GM19099 (cell line): ENCODE data around the gene TRIM52.

Experiments used
- POLR2A ChIP-seq: IDR thresholded peaks from 3 replicates; pipeline ENCODE4 v1.6.1; 2011; ENCODE audit warnings: low read depth; ENCODE audit not compliant: insufficient read length; ENCODE audit errors: extremely low read depth

Gene TRIM52

GRCh38 chr5:181260720-181261319 lies at the start of gene TRIM52:
Gene TRIM52 (minus strand): TSS chr5:181261143. CDS start chr5:181260813, 330 bp downstream.
- peak; percentile 98 for TF ChIP-seq POLR2A

- TF ChIP-seq POLR2A, result peak; percentile 56
Measured at GRCh38 chr5:181287331-181287730, 26.4 kb upstream of the TRIM52 start.

- no peak for TF ChIP-seq POLR2A
Measured at GRCh38 chr5:181283347-181283746, 22.4 kb upstream of the TRIM52 start.

GRCh38 chr5:181282874-181283273 lies 21.9 kb upstream of the TRIM52 start:
- no peak for TF ChIP-seq POLR2A

GRCh38 chr5:181281984-181282316 lies 21.0 kb upstream of the TRIM52 start:
- TF ChIP-seq POLR2A, result no peak

GRCh38 chr5:181281077-181281983 lies 20.4 kb upstream of the TRIM52 start:
- no peak for TF ChIP-seq POLR2A

GRCh38 chr5:181280251-181280762 lies 19.4 kb upstream of the TRIM52 start:
- no peak for TF ChIP-seq POLR2A

- TF ChIP-seq POLR2A, result no peak
Measured at GRCh38 chr5:181271081-181271480, 10.1 kb upstream of the TRIM52 start.

- TF ChIP-seq POLR2A, result no peak
Measured at GRCh38 chr5:181265092-181265671, 4.2 kb upstream of the TRIM52 start.

- TF ChIP-seq POLR2A, result no peak
Measured at GRCh38 chr5:181263633-181264032, 2.7 kb upstream of the TRIM52 start.

GRCh38 chr5:181261320-181262049 lies 542 bp upstream of the TRIM52 start:
- TF ChIP-seq POLR2A, result peak; percentile 84

- no peak for TF ChIP-seq POLR2A
Measured at GRCh38 chr5:181259974-181260719, 796 bp downstream of the TRIM52 start.

- TF ChIP-seq POLR2A, result no peak
Measured at GRCh38 chr5:181259283-181259682, 1.7 kb downstream of the TRIM52 start.

GRCh38 chr5:181258576-181258975 lies 2.4 kb downstream of the TRIM52 start:
- TF ChIP-seq POLR2A, result no peak

GRCh38 chr5:181255836-181256578 lies 4.9 kb downstream of the TRIM52 start:
- no peak for TF ChIP-seq POLR2A
